NCI-H1436 treated with DMSO at 0.1 percent for 48 hours (cell line): Measurements from ENCODE around the gene C12orf57.

Experiments
- DNase-seq: peaks from one replicate; lab custom pipeline; 2025; lab: John Stamatoyannopoulos, UW

C12orf57 gene

GRCh38 chr12:6965026-6965661 is 21.3 kb downstream of the C12orf57 start:
- peak; percentile 36 for DNase-seq

DNA sequence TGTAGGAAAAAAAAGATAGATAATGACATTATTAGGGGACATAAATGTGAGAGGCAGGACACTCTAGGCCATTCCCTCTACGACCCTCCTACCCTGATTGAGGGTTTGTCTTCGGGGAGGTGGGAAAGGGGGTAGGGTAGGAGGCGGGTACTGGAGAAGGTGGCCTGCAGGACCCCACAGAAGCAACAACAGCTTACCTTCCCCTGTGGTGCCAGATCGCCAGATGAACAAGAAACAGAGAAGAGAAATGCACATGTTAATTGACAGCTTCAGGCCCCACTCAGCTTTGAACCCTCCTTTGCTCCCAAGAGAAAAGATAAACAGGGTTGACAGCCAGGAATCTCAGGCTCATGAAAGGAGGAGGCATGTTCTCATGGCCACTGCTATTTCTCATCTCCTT is 21.9 kb downstream of the C12orf57 start:
- DNase-seq, result no peak

DNA sequence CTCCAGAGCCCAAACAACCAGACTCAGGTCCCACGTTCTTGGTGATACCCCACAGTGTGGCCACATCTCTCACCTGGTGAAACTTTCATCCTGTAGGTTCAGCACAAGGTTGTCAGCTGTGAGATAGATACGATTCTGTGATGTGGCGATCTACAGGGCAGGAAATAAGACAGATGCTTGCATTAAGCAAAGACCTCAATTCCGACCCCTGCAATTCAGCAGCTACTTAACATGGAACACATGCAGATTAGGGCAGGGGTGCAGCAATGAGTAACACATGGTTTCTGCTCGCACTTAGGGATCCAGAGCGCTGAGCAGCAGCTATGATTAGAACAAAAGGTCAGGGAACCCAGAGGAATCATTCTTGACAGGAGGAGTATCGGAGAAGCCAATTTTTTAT is 22.5 kb downstream of the C12orf57 start:
- DNase-seq, result no peak

DNA sequence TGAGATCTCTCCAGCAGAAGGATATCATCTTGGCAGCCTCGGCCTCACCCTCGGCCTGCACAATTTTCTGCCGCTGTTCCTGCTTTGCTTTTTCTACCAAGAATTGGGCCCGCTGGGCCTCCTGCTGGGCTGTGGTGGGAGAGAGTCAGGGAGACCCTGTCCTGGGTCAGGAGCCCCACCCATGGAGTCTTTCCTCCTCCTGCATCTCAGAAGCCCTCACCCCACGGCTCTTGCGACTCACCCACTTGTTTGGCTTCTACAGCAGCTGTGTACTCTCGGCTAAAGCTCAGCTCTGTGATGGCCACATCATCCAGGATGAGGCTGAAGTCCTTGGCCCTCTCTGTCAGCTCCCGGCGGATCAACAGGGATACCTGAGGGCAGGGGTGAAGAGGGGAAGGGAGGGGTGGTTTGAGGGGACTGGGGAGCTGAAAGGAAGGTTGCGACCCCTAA is 23.9 kb downstream of the C12orf57 start:
- no peak for DNase-seq

DNA sequence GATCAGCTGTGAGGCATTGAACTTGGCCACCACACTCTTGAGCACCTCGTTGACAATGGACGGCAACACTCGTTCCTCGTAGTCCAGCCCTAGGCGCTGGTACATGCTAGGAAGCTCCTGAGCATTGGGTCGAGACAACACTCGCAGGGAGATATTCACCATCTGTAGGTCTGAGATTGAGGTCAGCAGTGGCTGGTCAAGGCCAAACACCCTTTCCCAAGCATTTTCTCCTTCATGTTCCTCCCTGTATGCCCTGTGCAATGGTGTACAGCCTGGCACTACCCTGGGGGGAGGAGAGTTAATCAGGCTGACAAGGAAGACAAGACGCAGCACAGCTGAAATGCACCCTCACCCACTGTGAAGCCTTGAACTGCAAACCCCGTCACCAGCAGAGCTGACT is 24.6 kb downstream of the C12orf57 start:
- no peak for DNase-seq

- no peak for DNase-seq
Measured at GRCh38 chr12:6970096-6970527, 26.3 kb downstream of the C12orf57 start.

DNA sequence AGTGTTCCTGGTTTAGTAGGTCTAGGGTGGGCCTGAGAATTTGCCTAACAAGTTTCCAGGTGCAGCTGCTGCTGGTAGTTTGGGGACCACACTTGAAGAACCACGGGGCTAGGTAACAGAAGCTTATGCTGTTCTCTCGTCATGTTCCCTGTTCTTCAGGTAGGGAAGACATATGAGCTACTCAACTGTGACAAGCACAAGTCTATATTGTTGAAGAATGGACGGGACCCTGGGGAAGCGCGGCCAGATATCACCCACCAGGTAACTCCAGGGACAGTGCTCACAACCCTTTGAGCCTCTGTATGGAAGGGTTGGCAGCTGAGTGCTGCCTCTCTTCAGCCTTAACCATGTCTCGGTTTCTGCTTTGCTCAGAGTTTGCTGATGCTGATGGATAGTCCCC is 30.4 kb downstream of the C12orf57 start:
- no peak for DNase-seq

- no peak for DNase-seq
Measured at GRCh38 chr12:6975297-6976032, 31.6 kb downstream of the C12orf57 start.

DNA sequence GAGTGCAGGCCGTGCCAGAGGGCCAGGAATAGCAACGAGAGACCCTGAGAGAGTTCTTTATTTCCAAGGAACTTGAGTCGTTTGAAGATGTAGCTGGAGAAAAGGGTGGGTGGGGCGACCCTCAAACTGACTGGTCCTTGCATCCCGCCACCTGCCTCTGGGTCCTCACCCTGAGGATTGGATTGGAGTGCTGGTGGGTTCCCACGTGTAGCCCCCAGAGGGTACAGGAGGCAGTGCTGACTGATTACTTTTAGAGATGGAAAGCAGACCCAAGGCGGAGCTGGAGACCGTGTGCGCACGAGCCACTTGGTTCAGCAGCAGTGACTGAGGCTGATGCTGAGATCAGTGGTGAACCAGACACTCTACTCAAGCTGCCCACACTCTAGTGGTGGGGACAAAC is 33.8 kb downstream of the C12orf57 start:
- no peak for DNase-seq

DNA sequence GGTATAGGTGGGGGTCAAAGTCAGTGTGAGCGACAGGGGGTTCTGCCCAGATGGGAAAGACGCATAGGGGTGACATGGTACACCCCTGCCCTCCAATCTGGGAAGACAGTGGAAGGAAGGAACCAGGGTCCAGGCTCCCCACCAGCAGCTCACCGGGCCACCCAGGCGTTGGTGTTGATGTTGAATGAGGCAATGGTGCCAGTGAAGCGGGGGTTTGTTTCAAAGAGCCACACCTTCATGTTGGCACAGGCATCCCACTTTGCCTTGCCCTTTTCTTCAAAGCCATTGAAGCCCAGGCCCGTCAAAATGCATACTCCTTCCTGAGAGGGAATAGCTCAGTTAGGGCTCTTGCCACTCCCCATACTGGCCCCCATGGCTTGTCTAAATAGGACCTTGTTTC is 34.4 kb downstream of the C12orf57 start:
- no peak for DNase-seq

GRCh38 chr12:6978611-6979011 is 34.8 kb downstream of the C12orf57 start:
- no peak for DNase-seq

- DNase-seq, result no peak
Measured at GRCh38 chr12:6979021-6979420, 35.2 kb downstream of the C12orf57 start.

DNA sequence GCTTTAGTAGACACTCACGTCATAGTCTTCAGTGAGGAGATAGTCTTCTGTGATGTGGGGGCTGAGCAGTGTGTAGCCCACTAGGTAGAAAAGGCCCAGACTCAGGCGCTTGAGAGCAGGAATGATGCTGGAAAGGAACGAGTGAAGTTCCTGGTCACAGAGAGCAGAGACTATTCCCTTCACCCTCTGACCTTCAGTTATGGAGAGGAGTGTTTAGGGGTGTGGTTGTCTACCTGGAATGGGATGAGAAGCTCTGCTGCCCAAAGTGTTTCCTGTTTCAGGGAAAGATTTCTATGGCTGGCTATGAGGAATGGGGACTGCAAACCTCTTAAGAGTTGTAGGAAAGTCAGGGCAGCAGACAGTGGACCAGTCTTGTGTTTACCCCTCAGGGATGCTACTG is 35.6 kb downstream of the C12orf57 start:
- no peak for DNase-seq

DNA sequence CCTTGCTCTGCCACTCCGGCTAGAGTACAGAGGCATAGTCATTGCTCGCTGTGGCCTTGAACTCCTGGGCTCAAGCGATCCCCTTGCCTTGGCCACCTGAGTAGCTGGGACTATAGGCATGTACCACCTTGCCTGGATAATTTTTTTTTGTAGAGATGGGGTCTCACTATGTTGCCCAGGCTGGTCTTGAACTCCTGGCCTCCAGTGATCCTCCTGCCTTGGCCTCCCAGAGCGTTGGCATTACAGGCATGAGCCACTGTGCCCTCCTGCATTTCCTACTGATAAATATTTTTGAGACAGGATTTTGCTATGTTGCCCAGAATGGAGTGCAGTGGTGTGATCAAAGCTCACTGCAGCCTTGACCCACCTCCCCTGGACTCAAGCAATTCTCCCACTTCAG is 36.3 kb downstream of the C12orf57 start:
- DNase-seq, result no peak

DNA sequence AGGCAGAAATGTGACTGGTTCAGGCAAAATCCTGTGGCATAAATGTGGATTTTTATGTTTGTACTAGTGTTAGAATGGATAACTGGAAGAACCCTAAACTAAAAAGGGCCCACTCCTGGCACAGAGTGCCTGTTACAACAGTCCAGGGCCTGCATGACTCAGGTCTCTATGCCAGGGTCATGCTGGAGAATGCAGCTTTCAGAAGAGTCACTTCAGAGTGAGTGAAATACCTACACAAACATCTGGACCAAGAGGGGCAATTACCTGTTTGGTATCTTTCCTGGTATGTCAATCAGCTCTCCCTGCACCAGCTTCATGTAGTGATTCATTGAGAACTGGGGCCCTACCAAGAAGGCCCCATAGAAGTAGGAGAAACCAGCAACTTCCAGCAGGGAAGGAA is 36.9 kb downstream of the C12orf57 start:
- no peak for DNase-seq

GRCh38 chr12:6981152-6982052 is 37.6 kb downstream of the C12orf57 start:
- DNase-seq, result no peak

DNA sequence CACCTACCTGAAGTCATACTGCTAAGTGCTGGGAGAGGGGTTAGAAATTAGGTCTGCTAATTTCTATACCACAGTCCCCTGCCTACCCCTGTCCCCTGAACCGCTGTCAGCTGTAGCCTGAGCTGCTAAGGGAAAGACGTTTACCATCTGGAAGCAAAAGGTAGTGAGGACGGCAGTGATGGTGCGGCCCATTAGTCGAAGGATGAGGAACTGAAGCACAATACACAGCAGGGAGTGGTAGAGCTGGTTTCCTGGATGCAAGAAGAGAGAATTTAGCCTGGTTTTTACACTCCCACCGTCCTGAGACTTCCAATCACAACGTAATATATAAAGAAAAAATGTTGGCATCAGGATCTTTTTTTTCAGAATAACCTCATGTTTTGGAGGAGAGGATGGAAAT is 38.7 kb downstream of the C12orf57 start:
- no peak for DNase-seq

- DNase-seq, result no peak
Measured at GRCh38 chr12:6987956-6988553, 44.2 kb downstream of the C12orf57 start.
